WTC11 (cell line): Measurements from ENCODE around the gene TBX4. TPM values are rescaled to one million over a fixed set of nuclear protein-coding genes. Genes with fewer than 3 reads are reported as not detected.
A peak's percentile ranks its signal among the peaks of the same experiment; 100 is the strongest.

Experiments
- ATAC-seq: fragments of 200-7000 bp; cut with Tn5 transposase; 2 replicates; pipeline ENCODE4 v1.10.0; 2021; ENCODE audit warnings: mild to moderate bottlenecking, moderate library complexity
- CTCF ChIA-PET: fragments of 300-600 bp; sonication (Branson Sonifier 250); formaldehyde crosslinking; loops from one replicate; lab custom pipeline; 2021; ENCODE audit warnings: antibody characterized with exemption; lab: Charles Lee
- POLR2A ChIA-PET: fragments of 350-600 bp; sonication (Branson Sonifier 250); formaldehyde crosslinking; loops from one replicate; lab custom pipeline; 2021; ENCODE audit warnings: antibody characterized with exemption; lab: Charles Lee
- DNase-seq: peaks from one replicate; pipeline ENCODE4 v3.0.0; 2021; ENCODE audit warnings: low spot score
- H3K27ac Mint-ChIP-seq: 2 replicates; pipeline ENCODE4 v1.8.0; 2021; ENCODE audit warnings: mixed read lengths
- H3K27me3 Mint-ChIP-seq: 2 replicates; pipeline ENCODE4 v1.8.0; 2021; ENCODE audit warnings: low read depth, mild to moderate bottlenecking, moderate library complexity, mixed read lengths
- H3K36me3 Mint-ChIP-seq: 2 replicates; pipeline ENCODE4 v1.8.0; 2021; ENCODE audit warnings: mixed read lengths
- H3K4me1 Mint-ChIP-seq: 2 replicates; pipeline ENCODE4 v1.8.0; 2022; ENCODE audit warnings: mixed read lengths
- H3K4me3 Mint-ChIP-seq: 2 replicates; pipeline ENCODE4 v1.8.0; 2021; ENCODE audit warnings: mild to moderate bottlenecking, moderate library complexity, mixed read lengths
- H3K9me3 Mint-ChIP-seq: 2 replicates; pipeline ENCODE4 v1.8.0; 2021; ENCODE audit warnings: mixed read lengths
- ATF1 ChIP-seq: sonication (generic); formaldehyde crosslinking; IDR thresholded peaks from 2 replicates; pipeline ENCODE4 v1.8.1; 2023; ENCODE audit warnings: mild to moderate bottlenecking, moderate library complexity, missing genetic modification reagents
- FOXP1 ChIP-seq: sonication (generic); formaldehyde crosslinking; IDR thresholded peaks from 2 replicates; pipeline ENCODE4 v1.8.0; 2022; ENCODE audit warnings: missing genetic modification reagents, mild to moderate bottlenecking, moderate library complexity, borderline replicate concordance
- JUN ChIP-seq: sonication (generic); formaldehyde crosslinking; IDR thresholded peaks from 2 replicates; pipeline ENCODE4 v1.8.0; 2023; ENCODE audit warnings: mild to moderate bottlenecking, missing genetic modification reagents
- MYBL2 ChIP-seq: sonication (generic); formaldehyde crosslinking; IDR thresholded peaks from 2 replicates; pipeline ENCODE4 v1.8.1; 2023; ENCODE audit warnings: mild to moderate bottlenecking, moderate library complexity, missing genetic modification reagents
- SP1 ChIP-seq: sonication (generic); formaldehyde crosslinking; conservative IDR thresholded peaks from 2 replicates; pipeline ENCODE4 v1.8.1; 2022; ENCODE audit warnings: missing genetic modification reagents
- ZBTB21 ChIP-seq: sonication (generic); formaldehyde crosslinking; IDR thresholded peaks from 2 replicates; pipeline ENCODE4 v1.8.1; 2023; ENCODE audit warnings: mild to moderate bottlenecking, missing genetic modification reagents, borderline replicate concordance
- ZNF121 ChIP-seq: sonication (generic); formaldehyde crosslinking; IDR thresholded peaks from 2 replicates; pipeline ENCODE4 v1.8.0; 2023; ENCODE audit warnings: missing genetic modification reagents
- ZNF219 ChIP-seq: sonication (generic); formaldehyde crosslinking; IDR thresholded peaks from 2 replicates; pipeline ENCODE4 v1.8.0; 2023; ENCODE audit warnings: missing genetic modification reagents, mild to moderate bottlenecking, borderline replicate concordance
- total RNA-seq: library from RNA; stranded (reverse); gene quantifications from 3 replicates; pipeline ENCODE4 v1.2.3, GENCODE V29; 2021
- TF ChIP-seq, protein P1 (sequence below): sonication (generic); formaldehyde crosslinking; IDR thresholded peaks from 2 replicates; pipeline ENCODE4 v1.8.0; 2023; ENCODE audit warnings: missing genetic modification reagents, mild to moderate bottlenecking, borderline replicate concordance
- TF ChIP-seq, protein P2 (sequence below): sonication (generic); formaldehyde crosslinking; IDR thresholded peaks from 2 replicates; pipeline ENCODE4 v1.8.0; 2022; ENCODE audit warnings: mild to moderate bottlenecking, missing genetic modification reagents
- TF ChIP-seq, protein P3 (sequence below): sonication (generic); formaldehyde crosslinking; IDR thresholded peaks from 2 replicates; pipeline ENCODE4 v1.8.1; 2023; ENCODE audit warnings: mild to moderate bottlenecking, missing genetic modification reagents, moderate library complexity
- TF ChIP-seq, protein P4 (sequence below): fragments of 250-450 bp; sonication (Bioruptor Pico); IDR thresholded peaks from 2 replicates; pipeline ENCODE4 v2.1.2; 2022; ENCODE audit warnings: mild to moderate bottlenecking, moderate library complexity
- TF ChIP-seq, protein P5 (sequence below): sonication (generic); formaldehyde crosslinking; IDR thresholded peaks from 2 replicates; pipeline ENCODE4 v1.8.0; 2022; ENCODE audit warnings: mild to moderate bottlenecking, missing genetic modification reagents
- TF ChIP-seq, protein P6 (sequence below): sonication (generic); formaldehyde crosslinking; IDR thresholded peaks from 2 replicates; pipeline ENCODE4 v1.8.1; 2023; ENCODE audit warnings: mild to moderate bottlenecking, missing genetic modification reagents

TBX4 gene
- total RNA-seq, 1 experiment from 2014 or later = not detected

DNA sequence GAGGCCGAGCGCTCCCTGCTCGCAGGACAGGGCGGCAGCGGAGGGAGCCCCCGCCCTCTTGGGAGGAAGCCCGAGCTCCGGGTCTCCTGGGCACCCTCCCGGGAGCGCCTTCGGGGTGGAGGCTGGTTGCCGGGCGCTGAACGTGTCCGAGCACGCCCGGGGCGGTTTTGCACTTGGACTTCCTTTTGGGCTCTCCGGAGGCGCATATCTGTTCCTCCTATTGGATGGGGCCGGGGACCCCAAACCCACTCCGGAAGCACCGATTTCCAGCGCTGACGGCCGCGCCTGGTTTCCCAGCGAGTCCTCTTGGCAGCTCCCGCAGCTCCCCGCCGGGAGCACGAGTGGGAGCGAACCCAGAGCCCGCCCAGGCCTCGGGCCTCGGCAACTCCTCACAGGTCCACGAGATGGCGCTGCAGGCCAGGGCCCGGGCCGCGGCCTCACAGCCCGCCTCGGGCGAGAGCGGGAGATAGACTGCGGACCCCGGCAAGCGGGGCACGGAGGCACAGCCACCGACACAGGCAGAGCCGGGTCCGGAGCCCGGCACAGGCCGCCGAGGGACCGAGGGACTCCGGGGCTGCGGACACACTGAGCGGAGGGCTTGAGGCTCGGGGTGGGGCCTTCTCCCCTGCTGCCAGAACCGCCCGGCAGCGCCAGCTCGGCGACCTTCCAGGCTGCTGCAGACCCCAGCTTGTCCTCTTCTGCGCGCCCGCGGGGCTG is 39.9 kb upstream of the TBX4 start (continued):
- TF ChIP-seq, protein P1, sequence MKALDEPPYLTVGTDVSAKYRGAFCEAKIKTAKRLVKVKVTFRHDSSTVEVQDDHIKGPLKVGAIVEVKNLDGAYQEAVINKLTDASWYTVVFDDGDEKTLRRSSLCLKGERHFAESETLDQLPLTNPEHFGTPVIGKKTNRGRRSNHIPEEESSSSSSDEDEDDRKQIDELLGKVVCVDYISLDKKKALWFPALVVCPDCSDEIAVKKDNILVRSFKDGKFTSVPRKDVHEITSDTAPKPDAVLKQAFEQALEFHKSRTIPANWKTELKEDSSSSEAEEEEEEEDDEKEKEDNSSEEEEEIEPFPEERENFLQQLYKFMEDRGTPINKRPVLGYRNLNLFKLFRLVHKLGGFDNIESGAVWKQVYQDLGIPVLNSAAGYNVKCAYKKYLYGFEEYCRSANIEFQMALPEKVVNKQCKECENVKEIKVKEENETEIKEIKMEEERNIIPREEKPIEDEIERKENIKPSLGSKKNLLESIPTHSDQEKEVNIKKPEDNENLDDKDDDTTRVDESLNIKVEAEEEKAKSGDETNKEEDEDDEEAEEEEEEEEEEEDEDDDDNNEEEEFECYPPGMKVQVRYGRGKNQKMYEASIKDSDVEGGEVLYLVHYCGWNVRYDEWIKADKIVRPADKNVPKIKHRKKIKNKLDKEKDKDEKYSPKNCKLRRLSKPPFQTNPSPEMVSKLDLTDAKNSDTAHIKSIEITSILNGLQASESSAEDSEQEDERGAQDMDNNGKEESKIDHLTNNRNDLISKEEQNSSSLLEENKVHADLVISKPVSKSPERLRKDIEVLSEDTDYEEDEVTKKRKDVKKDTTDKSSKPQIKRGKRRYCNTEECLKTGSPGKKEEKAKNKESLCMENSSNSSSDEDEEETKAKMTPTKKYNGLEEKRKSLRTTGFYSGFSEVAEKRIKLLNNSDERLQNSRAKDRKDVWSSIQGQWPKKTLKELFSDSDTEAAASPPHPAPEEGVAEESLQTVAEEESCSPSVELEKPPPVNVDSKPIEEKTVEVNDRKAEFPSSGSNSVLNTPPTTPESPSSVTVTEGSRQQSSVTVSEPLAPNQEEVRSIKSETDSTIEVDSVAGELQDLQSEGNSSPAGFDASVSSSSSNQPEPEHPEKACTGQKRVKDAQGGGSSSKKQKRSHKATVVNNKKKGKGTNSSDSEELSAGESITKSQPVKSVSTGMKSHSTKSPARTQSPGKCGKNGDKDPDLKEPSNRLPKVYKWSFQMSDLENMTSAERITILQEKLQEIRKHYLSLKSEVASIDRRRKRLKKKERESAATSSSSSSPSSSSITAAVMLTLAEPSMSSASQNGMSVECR = no peak
- TF ChIP-seq, all 79 proteins: peak for 14

DNA sequence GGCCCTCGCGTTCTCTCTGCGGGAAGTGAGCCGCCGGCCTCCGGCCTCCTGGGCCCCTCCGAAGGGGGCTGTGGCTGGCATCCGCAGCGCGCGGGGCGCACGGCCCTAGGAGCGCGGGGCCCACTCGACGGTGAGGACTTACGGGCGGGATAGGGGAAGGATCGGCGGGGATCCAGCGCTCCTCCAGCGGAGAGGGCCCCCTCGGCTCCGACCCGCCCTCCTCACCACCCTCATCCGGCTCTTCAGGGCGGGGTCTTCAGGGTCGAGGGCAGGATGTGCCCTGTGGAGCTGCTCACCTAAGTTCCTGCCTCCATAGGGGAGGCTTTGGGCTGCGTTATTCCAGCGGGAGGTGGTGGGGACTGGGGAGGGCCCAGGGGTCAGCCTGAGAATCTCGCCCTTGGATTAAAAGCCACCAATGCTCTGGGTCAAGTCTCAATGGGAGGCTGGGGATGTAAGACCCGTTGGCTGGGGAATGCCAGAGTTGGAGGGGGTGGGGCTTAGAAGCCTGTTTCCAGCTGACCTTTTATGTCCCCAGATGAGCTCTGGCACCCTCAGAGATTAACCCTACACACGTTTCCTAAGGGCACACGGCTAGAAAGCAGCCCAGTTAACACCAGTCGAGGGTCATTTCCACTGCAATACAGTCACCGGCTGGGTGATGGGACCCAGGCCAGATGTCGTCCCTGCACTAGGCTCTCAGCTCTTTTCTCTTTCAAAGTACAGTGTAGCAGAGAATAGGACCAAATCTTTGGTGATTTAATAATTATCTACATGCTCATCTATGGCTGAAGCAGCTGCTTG is 39.2 kb upstream of the TBX4 start:
- H3K9me3 Mint-ChIP-seq = no peaks in the 10 kb centered on the region
- H3K4me3 Mint-ChIP-seq = peak overlapping the region; percentile 73
- ATAC-seq (peak; percentile 17), DNase-seq (no peak)
- H3K27me3 Mint-ChIP-seq = peaks cover 88% of the 10 kb centered on the region
- CTCF ChIA-PET = interaction anchor here (0.5 to 6.4 kb wide), 27 partner anchors 9 to 697 kb away, joined by 3 to 46 read pairs (median 6); partner anchors contain the start of gene TBX2
- TF ChIP-seq ZBTB21 (CRISPR knock-in tag) = 0 out of 2 replicates have a peak, but pooled peaks have one; percentile 37
- no peak for TF ChIP-seq MYBL2 (CRISPR knock-in tag)
- 0 out of 2 replicates have a peak, but pooled peaks have one; percentile 33 for TF ChIP-seq FOXP1 (CRISPR knock-in tag)
- no peak for TF ChIP-seq ZNF219
- TF ChIP-seq, protein P2, sequence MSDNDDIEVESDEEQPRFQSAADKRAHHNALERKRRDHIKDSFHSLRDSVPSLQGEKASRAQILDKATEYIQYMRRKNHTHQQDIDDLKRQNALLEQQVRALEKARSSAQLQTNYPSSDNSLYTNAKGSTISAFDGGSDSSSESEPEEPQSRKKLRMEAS (CRISPR knock-in tag) = no peak
- no peak for TF ChIP-seq ZNF121 (CRISPR knock-in tag)
- TF ChIP-seq, protein P3, sequence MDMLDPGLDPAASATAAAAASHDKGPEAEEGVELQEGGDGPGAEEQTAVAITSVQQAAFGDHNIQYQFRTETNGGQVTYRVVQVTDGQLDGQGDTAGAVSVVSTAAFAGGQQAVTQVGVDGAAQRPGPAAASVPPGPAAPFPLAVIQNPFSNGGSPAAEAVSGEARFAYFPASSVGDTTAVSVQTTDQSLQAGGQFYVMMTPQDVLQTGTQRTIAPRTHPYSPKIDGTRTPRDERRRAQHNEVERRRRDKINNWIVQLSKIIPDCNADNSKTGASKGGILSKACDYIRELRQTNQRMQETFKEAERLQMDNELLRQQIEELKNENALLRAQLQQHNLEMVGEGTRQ (CRISPR knock-in tag) = 0 out of 2 replicates have a peak, but pooled peaks have one; percentile 14
- TF ChIP-seq, protein P4, sequence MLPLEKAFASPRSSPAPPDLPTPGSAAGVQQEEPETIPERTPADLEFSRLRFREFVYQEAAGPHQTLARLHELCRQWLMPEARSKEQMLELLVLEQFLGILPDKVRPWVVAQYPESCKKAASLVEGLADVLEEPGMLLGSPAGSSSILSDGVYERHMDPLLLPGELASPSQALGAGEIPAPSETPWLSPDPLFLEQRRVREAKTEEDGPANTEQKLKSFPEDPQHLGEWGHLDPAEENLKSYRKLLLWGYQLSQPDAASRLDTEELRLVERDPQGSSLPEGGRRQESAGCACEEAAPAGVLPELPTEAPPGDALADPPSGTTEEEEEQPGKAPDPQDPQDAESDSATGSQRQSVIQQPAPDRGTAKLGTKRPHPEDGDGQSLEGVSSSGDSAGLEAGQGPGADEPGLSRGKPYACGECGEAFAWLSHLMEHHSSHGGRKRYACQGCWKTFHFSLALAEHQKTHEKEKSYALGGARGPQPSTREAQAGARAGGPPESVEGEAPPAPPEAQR (CRISPR knock-in tag) = no peak
- TF ChIP-seq SP1 (CRISPR knock-in tag) = peak; percentile 4; the same call in 1 of the 2 replicates
- TF ChIP-seq, protein P5, sequence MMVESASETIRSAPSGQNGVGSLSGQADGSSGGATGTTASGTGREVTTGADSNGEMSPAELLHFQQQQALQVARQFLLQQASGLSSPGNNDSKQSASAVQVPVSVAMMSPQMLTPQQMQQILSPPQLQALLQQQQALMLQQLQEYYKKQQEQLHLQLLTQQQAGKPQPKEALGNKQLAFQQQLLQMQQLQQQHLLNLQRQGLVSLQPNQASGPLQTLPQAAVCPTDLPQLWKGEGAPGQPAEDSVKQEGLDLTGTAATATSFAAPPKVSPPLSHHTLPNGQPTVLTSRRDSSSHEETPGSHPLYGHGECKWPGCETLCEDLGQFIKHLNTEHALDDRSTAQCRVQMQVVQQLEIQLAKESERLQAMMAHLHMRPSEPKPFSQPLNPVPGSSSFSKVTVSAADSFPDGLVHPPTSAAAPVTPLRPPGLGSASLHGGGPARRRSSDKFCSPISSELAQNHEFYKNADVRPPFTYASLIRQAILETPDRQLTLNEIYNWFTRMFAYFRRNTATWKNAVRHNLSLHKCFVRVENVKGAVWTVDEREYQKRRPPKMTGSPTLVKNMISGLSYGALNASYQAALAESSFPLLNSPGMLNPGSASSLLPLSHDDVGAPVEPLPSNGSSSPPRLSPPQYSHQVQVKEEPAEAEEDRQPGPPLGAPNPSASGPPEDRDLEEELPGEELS = 0 out of 2 replicates have a peak, but pooled peaks have one; percentile 0
- no peak for TF ChIP-seq ATF1 (CRISPR knock-in tag)
- TF ChIP-seq, protein P6, sequence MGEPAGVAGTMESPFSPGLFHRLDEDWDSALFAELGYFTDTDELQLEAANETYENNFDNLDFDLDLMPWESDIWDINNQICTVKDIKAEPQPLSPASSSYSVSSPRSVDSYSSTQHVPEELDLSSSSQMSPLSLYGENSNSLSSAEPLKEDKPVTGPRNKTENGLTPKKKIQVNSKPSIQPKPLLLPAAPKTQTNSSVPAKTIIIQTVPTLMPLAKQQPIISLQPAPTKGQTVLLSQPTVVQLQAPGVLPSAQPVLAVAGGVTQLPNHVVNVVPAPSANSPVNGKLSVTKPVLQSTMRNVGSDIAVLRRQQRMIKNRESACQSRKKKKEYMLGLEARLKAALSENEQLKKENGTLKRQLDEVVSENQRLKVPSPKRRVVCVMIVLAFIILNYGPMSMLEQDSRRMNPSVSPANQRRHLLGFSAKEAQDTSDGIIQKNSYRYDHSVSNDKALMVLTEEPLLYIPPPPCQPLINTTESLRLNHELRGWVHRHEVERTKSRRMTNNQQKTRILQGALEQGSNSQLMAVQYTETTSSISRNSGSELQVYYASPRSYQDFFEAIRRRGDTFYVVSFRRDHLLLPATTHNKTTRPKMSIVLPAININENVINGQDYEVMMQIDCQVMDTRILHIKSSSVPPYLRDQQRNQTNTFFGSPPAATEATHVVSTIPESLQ (CRISPR knock-in tag) = no peak
- no peak for TF ChIP-seq JUN (CRISPR knock-in tag)
- POLR2A ChIA-PET = interaction anchor here (0.8 to 0.9 kb wide), 2 partner anchors 161 to 653 kb away, joined by 3 to 5 read pairs; no protein-coding TSS in a partner anchor
- no peaks in the 10 kb centered on the region for H3K36me3 Mint-ChIP-seq
- H3K27ac Mint-ChIP-seq = no peak overlapping the region
- H3K4me1 Mint-ChIP-seq = peaks cover 20% of the 10 kb centered on the region
